VCaP (cell line): ENCODE data around the gene ABHD11.

Source experiments
- H3K27ac ChIP-seq: fragments of 450-650 bp; 2 replicates; pipeline ENCODE4 v1.5.1; 2017
- TF ChIP-seq, protein P1 (sequence below): fragments of 450-650 bp; conservative IDR thresholded peaks from 2 replicates; pipeline ENCODE4 v1.5.1; 2017; ENCODE audit warnings: mild to moderate bottlenecking, moderate library complexity

The ABHD11 gene

DNA sequence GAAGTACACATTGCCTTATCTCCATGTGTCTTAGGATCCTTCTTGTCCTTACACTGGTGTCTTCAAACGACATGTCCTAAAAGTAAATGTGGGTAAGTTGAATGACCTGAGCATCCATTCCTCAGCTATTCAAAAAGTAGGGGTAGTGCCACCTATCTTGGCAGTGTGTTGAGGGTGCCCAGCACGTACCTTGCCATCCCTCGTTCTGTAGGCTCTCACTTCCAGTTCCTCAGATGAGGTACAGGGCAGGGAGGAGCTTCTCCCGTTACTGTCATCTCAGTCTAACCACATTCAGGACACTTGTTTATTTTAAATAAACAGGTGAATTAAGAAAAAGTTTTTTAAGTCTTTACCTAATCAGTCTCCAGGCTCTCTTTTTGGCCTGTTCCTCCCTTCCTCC is 42.2 kb downstream of the ABHD11 start:
- TF ChIP-seq, protein P1, sequence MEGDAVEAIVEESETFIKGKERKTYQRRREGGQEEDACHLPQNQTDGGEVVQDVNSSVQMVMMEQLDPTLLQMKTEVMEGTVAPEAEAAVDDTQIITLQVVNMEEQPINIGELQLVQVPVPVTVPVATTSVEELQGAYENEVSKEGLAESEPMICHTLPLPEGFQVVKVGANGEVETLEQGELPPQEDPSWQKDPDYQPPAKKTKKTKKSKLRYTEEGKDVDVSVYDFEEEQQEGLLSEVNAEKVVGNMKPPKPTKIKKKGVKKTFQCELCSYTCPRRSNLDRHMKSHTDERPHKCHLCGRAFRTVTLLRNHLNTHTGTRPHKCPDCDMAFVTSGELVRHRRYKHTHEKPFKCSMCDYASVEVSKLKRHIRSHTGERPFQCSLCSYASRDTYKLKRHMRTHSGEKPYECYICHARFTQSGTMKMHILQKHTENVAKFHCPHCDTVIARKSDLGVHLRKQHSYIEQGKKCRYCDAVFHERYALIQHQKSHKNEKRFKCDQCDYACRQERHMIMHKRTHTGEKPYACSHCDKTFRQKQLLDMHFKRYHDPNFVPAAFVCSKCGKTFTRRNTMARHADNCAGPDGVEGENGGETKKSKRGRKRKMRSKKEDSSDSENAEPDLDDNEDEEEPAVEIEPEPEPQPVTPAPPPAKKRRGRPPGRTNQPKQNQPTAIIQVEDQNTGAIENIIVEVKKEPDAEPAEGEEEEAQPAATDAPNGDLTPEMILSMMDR, result no peak
- no peak overlapping the region for H3K27ac ChIP-seq

DNA sequence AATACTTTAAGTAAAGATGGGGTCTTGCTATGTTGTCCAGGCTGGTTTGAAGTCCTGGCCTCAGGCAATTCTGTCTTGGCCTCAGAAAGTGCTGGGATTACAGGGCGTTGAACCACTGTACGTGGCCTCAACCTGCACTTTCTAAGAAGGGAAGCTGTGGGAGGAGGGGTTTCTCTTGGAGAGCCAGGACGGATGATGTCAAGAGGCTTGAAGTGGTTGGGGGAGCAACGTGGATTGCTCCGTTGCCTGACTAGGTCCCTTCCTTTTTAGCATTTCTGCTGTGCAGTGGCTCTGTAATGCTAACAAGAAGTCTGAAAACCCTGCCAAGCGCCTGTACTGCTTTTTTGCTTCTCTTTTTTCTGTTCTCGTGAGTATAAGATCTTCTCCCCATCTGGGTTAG is 48.0 kb downstream of the ABHD11 start:
- TF ChIP-seq, protein P1, result no peak

DNA sequence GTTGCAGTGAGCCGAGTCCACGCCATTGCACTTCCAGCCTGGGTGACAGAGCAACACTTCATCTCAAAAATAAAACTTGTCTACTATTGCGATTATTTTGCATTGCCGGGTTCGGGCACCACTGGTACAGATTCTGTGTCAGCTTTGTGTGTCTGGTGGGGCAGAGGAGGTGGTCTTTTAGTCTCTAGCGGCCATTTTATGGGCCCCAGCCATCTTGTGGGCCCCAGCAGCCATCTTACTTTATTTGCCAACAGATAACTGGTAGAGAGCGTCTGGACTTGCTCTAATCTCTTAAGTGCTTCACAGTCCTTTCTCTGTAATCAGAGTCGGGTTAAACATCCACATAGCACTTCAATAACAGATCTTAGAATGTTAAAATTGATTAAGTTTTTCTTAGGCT is 50.3 kb downstream of the ABHD11 start:
- TF ChIP-seq, protein P1, result no peak
- no peak overlapping the region for H3K27ac ChIP-seq

More for the DNA sequence above, 48.0 kb downstream of the ABHD11 start:
- no peak overlapping the region for H3K27ac ChIP-seq
